Stimulated activated CD8-positive, alpha-beta memory T cell treated with anti-CD3 and anti-CD28 coated beads, Interleukin-12 subunit alpha, Interleukin-12 subunit beta, amount 100 ng/mL, for 1 hour (primary cell): Measurements from ENCODE around the gene IYD.

ENCODE experiments used
- DNase-seq: peaks from one replicate; pipeline ENCODE4 v3.0.0-alpha.2; 2020; ENCODE audit warnings: low read depth

IYD gene

DNA sequence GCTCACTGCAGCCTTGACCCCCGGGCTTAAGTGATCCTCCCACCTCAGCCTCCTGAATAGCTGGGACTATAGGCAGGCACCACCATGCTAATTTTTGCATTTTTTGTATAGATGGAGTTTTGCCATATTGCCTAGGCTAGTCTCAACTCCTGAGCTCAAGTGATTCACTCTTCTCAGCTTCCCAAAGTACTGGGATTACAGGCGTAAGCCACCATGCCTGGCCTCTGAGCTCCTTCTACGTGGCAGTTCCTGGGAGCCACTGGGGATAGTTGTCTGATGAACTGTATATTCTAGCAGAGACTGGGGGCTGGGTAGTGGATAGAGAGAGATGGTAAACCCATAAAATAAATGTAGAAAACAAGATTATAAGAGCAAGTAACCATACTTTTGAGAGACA, 26.1 kb downstream of the IYD start:
- no peak for DNase-seq

DNA sequence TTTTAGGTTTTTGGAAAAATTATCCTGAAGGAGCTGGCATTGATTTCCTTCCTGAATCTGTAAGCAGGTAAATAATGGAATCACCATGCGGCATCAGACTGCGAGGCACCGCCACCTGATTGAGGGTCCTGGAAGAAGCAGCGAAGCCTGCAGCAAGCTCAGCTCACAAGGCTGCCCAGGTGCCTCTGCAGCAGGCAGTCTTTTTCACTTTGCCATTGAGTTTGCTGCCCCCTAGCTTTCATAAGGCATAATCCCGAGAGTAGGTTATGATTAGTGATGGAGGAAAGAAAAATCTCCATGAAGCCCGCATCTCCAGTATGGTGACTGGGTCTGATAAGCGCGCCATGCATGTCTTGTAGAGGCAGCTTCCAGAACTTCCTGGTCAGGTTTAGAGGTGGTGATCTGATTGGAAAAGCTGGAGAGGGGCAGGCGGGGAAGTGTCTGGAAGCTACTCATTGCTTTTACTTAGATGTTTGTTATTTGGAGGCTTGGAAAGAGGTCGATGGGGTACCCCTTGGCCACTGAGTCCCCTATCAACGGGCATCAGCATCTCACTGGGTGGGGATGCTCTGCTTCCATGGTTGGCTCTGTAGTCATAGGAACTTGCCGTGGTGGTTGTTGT, 26.7 kb downstream of the IYD start:
- DNase-seq: no peak

DNA sequence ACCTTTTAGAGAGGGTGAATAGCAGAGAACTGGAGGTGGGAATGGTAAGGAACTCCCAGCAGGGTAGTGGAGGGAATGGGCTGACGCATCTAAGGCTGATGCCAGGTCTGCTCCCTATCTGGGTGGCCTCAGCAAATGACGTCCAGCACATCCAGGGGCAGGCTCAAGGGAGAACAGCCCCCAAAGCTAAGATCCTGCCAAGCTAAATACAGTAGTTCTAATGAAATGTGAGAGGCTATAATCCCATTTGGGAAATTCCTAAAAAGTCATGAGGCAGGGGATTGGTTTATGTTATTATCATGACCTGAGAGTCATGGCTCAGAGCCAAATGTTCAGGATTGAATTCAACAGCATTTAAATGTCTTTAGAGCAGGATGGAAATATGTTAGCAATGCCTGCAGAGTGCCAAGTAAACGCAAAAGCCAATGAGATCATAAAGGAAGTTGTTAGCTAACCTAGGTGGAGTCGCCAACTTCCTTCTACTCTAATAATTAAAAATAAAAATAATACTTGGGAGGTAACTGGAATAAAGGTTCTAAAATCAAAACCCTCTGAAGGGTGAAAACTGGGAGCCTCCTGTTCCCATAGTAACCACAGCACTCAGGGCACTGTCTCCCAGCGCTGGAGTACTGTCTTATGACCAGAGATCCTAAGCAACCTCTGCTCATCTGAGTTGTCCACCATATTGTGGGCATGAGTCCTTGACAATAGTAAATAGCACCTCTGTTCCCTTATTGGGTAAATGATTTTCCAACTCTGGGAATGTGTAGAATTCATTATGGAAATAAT, 34.8 kb downstream of the IYD start:
- DNase-seq: no peak

DNA sequence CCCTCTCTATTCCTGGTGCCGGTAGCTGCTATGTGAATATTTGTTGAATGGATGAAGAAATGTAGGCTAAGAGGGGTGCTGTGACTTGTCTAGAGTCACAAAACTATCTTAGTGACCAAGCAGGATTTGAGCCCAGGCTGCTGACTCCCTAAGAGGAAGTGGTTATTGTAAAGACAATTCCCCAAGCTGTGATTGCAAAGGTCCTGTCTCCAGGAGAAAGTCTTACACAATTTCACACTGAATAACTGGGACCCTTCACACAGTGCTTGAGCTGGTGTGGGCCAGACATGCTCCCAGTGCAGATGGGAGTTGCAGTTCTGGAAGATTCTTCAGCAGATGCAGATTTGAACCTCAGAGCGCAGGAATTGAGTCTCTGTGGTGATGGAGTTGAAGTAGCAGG, 38.1 kb downstream of the IYD start:
- DNase-seq: no peak

DNA sequence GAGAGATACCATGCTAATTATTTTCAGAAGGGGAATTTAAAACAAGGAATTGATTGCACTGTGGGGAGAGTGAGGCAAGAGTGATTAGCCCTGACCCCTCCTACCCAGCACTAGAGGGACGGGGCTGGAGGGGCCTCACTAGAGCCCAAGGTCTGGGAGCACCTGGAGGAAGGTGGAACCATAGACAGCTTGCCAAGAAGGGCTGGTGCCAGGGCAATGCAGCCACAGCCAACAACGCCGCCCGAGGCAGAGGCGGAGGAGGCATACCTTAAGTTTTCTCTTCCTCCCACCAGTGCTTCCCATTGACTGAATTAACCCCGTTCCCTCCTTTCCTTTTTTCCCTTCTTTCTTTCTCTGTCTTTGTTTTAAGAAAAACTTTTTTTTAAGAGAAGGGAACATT, 40.0 kb downstream of the IYD start:
- DNase-seq: no peak

DNA sequence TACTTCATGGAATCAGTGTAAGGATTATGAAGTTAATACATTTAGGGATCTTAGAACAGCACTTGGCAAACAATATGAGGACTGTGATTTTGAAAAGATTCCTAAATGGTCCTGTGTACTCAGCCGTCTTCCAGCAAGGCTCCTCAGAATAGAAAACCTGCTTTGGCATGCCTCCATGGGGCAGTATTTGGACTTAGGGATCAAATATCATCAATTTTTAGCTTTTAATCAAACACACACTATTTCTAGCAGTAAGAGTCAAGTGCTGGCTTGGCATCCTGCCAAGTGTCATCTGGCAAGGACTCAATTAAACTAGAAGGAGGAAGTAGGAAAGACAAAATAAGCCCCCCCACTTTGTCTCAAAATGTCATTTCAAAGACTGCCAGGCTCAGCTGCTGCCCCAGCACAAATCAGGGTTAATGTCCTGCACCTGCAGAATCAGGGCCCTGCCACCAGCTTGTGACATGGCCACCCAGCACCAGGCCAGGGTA, 40.8 kb downstream of the IYD start:
- DNase-seq: no peak

DNA sequence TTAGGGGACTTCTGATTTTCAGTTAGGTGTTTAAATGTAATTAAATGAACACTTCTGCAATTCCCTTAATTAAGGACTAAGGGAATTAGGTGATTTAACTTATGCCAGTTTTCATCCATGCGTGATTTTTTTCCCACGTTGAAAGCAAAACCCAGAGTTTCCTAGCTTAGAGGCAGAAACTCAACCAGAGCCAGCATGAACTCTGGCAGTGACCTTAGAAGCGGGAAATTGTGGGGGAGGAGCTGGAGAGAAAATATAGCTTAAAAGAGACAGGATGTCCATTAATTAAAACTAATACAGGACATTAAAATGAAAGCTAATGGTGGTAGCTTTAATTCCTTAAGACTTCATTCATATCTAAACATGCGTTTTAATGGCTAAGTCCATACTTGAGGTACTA, 41.6 kb downstream of the IYD start:
- DNase-seq: no peak

DNA sequence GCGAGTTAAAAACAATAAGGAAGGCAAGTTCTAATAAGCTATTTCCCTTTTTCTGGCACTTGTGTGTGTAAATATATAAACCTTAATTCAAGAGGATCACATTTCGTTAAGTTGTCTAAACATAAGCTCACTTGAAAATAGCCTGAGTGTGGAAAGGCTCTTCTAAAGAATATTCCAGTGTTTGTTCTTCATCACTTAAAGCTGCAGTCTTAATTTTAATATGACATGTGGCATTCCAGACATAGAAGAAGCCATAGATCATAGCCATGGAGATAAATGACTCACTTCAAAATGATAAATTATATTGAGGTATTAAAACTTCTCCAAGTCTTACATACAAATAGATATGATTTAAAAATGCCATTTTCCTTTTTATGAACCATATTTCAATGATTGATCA, 42.1 kb downstream of the IYD start:
- DNase-seq: no peak

DNA sequence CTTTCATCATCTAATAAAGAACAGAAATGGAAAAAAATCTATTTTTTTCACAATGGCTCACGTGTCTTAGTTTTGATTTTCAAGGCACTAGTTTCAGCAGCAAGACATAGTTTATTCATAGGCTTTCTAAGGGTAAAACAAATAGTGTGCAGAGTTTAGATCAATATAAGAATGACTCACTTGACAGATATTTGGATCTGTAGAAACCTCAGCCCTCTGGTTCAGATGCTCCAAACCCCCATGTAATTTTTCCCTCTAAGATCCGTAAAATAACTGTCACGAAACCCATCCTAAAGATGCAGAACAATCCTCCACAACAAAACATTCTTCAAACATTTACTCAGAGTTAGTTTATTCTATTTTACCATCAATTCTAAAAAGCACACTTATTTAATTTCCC, 43.4 kb downstream of the IYD start:
- no peak for DNase-seq

DNA sequence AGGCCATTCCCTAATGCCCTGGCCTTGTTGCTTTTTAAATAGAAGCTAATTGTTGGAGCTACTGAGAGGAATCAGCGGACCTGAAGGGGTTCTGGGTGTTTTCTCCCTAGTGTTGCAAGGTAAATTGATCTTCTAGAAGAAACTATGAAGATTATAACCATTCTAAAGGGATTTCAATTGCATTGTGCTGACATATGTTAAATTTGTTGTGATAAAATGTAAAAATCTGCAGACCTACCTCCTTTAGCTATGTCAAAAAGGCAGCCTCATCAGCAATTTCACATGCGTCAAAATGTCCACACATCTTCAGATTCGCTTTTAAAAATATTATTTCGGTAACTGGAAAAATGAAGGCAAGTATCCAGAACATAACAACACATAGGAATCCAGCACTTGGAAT, 44.4 kb downstream of the IYD start:
- no peak for DNase-seq

DNA sequence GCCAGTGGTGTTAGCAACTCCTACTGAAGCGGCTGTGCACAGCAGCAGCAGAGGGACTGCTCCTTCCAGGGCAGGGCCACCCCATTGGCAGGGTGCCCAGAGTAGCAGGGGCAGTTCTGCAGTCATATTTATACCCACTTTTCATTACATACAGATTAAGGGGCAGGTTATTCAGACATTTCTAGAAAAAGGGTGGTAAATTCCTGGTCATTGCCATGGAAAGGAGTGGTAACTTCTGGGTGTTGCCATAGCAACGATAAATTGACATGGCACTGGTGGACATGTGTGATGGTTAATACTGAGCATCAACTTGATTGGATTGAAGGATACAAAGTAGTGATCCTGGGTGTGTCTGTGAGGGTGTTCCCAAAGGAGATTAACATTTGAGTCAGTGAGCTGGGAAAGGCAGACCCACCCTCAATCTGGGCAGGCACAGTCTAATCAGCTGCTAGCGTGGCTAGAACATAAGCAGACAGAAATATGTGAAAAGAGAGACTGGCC, 45.0 kb downstream of the IYD start:
- DNase-seq: no peak

DNA sequence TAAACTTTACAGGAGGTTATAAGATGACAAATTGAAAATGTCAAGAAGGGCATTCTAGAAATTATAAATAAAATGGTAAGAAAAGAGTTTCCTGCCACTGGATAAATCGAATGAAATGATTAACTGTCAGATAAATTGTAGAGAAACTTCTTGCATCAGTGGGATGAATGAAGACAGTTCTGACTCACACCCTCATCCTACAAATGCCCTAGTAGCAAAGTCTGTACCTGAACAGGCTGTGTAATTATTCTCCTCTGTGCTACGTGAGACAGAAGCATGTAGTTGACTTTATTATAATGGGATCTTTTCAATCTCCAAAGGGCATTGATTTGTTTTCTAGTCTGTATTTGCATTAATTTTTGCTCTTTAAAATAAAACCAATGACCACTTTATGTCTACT, 47.3 kb downstream of the IYD start:
- no peak for DNase-seq

DNA sequence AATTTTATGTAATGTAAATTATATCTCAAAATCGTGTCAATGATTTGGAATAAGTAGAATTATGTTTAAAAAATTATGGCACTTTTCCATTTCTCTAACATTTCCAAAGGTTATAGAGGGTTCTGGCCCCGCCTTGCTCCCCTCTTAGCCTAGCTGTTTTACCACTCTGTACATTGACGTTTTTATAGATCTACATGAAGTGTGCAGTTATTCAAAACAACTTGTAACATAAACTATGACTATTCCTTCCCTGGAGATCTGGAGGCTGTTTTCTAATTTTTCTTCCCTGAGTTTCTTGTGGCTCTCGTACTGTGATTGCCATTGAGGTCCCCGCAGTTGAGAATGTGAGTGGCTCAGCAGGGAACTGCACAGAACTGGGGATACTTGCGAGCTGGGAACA, 48.4 kb downstream of the IYD start:
- no peak for DNase-seq

DNA sequence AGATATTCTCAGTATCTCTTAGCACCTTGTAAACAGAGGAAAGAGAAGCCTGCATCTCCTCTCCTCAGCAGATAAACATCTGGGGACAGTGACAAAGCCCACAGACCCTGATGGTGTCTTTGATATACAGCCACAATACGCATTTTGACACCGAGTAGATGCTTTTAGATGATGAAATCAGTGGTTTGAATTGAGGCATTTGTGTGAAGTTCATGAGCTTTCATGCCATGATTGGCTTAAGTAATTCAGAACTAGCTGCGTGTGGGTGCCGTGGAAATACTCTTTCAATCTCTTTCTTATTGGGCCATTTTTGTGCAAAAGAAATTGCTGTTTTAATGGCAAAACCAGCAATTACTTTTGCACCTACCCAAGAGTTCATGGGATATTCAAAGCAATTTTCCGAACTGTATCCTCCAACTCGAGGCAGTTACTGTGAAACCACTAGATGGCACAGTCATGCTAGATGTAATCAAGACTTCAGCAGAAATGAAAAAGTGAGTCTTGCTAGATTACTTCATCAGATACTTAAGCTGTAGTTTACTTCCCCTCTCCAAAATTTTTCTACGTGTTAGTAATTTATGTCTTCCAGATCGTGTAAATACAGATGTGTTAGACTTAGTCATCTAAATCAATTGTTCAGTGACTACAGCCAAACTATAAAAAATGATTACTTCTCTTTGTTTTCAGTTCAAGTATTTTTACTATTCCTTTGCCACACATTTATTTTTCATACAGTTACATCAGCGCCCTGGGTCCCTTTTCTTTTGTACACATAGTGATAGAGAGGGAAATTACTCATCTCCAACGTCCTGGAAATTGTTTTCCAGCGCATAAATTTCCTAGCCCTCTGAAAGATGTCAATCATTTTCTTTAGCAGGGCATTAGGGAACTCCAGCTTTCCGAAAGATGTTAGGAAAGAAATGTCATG, 49.4 kb downstream of the IYD start:
- no peak for DNase-seq

DNA sequence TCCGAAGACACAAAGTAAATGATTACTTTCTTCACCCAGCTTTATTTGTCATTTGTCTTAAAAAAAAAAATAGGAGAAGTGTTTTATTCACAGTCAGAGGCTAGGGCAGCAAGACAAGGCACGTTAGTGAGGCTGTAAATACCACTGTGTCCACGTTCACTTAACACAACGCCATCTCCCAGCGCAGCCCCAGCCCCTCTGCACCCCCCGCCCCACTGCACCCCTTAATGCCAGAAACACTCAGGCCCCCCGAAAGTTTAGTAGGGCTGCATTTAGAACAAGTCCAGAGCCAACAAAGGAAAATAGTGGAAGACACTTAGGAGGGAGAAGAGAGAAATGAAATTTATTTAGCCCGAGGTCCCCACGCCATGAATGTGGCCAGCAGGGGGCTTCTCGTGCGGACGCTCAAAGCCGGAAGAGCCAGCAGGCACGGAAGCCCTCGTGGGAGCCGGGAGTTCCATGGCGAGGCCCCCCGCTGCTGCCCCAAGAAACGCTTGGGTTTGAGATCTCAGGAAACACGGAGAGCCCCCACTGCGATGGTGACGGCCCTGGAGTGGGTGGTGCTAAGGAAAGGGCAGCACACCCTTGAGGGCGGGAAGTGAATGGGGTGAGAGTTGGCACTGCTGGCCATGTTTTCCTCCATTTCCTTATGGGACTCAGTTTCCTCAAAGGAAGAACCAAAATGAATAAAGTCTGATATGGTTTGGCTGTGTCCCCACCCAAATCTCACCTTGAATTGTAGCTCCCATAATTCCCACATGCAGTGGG, 50.2 kb downstream of the IYD start:
- DNase-seq: peak; percentile 15

DNA sequence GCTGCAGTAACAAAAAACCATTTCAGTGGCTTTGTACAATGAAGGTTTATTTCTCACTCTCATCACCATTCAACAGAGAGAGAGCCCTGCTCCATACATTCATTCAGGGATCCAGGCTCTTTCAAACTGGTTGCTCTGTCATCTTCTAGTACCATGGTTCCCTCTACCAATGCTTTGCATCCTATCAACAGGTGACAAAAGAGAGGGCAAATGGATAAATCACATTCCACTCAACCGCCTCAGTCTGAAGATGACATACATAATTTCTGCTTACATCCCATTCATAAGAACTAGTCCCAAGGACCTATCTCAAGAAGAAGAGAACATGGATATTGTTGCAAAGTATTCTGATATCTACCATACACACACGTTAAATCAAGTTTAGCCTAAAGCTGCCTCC, 51.6 kb downstream of the IYD start:
- DNase-seq: no peak

DNA sequence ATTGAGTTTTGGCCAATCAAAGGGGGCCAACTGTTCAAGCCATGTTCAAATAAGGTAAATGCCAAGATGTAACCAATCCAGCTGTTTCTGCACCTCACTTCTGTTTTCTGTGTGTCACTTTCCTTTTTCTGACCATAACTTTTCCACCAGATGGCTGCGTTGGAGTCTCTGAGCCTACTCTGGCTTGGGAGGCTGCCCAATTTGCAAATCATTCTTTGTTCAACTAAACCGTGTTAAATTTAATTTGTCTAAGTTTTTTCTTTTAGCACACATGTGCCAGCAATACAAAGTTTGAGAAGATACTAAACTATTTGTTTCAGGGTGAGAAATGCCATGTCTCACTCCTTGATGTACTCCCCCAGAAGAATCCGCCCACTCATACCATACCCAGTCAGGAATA, 52.1 kb downstream of the IYD start:
- no peak for DNase-seq

DNA sequence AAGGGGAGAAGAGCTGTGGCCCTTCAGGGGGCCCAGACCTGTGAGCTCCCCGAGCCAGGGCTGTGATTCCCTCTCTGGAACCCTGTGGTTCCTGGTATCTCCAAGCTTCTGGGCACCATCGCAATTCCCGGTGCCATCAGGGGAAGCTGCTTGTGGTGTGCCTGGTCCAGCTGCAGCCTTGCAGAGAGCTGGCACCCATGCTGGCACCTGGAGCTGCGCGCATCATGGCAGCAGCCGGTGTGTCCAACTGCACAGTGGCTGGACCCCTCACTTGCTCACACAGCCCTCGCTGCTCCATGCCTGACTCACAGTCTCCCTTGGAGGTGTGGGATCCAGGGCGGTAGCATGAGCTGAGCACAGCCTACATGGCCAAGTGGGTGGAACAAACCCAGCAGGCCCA, 56.7 kb downstream of the IYD start:
- no peak for DNase-seq

DNA sequence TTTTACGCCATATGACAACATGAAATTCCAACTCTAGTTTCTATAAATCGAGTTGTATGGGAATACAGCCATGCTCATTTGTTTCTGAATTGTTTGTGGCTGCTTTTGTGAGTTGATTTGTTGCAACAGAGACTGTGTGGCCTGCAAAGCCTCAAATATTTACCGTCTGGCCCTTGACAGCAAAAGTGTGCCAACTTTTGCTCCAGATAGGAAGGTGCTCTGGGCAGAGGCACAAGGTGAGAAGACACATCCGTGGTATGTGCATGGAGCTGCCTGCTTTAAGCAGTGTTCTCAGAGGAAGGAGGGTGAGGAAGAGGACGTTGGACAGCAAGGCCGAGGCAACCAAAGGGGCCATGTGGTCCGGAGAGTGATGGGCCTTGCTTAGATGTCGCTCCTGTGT, 57.4 kb downstream of the IYD start:
- DNase-seq: no peak

DNA sequence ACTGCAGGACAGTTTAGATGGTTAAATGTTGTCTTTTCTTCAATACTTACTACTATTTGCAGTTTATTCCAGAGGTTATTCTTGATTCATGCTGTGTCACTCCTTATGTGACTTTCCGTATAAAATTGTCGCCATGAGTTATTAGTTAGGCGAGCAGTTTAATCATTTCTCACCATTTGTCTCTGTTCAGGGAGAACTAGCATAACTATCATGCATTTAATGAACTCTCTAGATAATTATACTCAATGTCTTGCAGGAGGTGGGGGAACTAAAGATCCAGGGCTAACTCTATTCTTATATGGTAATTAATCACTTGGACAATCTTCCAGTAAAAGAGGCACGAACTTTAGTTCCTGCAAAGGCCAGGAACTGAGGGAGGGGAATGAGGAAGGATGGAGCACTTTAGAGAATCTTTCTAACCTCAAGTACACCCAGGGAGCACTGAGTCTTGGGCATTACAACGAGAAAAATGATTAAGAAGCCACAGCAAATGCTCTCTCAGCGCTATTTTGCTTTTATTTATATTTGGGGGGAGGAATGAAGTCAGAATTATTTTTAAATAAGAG, 58.3 kb downstream of the IYD start:
- no peak for DNase-seq

DNA sequence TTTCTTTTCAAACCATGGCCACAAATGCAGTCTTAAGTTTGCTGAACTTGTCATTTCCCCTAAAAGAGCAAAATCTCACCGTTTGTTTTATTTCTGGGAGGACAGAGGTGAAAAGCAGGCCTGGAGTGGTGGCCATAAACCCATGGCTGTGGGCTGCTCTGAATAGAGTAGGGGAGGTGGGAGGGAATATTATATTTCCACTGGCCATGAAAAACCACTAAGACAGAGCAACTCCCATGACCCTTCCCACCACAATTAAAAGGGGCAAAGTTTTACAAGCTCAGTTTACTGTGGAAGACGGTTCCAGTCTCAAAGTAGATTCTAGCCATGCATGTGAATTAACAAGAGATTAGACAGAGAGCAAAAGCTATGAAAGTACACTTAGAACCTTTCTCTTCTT, 59.0 kb downstream of the IYD start:
- DNase-seq: no peak

DNA sequence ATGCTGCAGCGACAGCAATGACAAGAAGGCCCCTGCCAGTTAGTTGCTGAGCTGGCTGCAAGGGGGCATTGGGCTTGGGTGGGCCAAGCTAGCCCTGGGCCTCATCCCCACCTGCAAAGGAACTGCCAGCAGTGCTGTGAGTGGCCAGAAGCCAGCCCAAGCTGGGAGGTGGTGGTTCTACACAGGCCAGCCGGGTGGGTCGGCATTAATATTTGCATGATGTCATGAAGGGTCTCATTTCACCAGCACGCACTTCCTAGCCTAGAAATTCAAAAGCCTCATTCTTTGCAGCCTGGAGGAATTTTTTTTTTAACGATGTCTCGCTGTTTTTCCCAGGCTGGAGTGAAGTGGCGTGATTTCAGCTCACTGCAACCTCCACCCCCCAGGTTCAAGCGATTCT, 62.0 kb downstream of the IYD start:
- DNase-seq: no peak
